Gastrocnemius medialis (tissue), 4 donors: ENCODE results near the gene ATP13A1.

Experiments used
- CTCF ChIP-seq, 5 experiments: fragments of 450-650 bp in 3 of 5; fragments of 200-600 bp in 2 of 5; sonication (generic) in 2 of 5; IDR thresholded peaks in 4 of 5; conservative IDR thresholded peaks in 1 of 5; 1 replicate in 4 of 5; 2 replicates in 1 of 5; pipeline ENCODE4 v1.5.1; 2016 to 2019; ENCODE audit warnings: antibody characterized with exemption in 5 of 5, mild to moderate bottlenecking in 3 of 5, moderate library complexity in 3 of 5
- POLR2A ChIP-seq, 2 donors: fragments of 450-650 bp; IDR thresholded peaks; one replicate each; pipeline ENCODE4 v1.6.1; 2017; ENCODE audit warnings: antibody characterized with exemption in 2 of 2, mild to moderate bottlenecking in 2 of 2, moderate library complexity in 2 of 2

- TF ChIP-seq CTCF (IDR thresholded peaks at IDR 0.05 in 4 of 5, conservative IDR thresholded peaks at IDR 0.05 in 1 of 5), result no peak
- TF ChIP-seq POLR2A (IDR thresholded peaks at IDR 0.05), result no peak
These were observed 47.9 kb upstream of the ATP13A1 start for GRCh38 chr19:19711306-19711933.
